ENCODE measurements around the gene MYO16.
"Not testable (repeated sequence)": the region's sequence is repeated elsewhere in the genome, so short reads cannot be mapped to it uniquely, and the experiment has no call there.

The MYO16 gene

DNA sequence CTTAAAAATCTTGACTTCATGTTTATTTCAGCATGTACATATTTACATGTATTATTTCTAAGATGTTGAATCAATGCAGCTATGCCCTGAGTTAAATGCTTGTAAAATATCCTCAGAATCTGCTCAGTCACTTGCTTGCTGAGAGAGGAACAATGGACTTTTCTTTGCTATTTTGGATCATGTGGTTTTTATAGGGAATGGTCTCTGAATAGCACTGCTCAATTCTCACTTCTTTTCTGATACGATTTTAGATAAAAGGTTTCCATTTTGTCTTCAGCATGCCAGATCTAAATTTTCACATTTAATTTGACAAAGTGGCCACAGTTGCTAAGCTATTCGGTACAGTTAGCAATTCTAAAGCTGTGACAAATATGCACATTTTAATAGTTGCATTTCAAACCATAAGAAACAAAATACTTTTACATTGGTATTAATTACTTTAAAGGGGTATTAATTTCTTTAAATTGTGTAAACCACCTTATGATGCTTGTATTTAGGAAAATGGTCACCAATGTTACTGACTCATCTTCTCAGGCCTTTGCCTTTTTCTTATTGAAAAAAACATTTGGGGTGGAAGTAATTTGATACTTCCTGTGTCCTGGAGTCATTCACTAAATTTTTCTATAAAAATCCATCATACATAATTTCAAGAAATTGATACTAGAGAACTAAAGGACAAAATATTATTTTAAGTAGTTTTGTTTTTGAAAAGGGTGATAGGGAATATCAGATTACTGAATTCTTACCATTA is 113.5 kb downstream of the MYO16 start:
- DNase-seq (ENCODE audit: low spot score): no peak

DNA sequence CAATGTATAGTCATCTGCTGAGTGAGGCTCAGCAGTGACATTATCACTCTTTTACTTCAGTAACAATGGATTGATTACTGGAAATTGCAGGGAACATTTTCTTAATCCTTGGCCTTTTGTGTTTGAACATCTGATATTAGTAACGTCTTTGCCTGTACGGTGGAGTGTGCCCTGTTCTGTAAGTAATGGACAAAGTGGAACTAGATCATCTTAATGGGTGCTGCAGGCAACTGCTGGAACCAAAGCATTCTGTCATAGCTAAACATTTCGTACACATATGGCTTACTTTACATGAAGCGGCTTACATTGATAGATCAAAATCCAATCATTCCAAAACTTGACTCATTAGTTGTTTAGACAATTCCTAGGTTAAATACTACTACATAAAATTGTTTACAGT is 114.1 kb downstream of the MYO16 start:
- no peak for DNase-seq (ENCODE audit: low spot score)

DNA sequence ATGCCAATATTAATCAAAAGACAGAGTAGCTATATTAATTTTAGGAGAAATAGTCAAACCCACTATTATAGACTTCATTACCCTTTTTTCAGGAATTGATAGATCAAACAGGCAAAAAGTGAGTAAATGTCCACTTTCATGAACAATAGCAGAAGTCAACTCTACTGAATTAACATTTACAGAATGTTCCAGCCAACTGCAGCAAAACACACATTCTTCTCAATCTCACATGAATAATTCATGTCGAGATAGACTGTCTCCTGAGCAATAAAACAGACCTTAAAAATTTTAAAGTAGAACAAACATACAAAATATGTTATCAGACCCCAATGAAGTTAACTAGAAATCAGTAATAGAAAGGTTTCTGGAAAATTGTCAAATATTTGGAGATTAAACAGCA is 118.4 kb downstream of the MYO16 start:
- no peak for DNase-seq (ENCODE audit: low spot score)

DNA sequence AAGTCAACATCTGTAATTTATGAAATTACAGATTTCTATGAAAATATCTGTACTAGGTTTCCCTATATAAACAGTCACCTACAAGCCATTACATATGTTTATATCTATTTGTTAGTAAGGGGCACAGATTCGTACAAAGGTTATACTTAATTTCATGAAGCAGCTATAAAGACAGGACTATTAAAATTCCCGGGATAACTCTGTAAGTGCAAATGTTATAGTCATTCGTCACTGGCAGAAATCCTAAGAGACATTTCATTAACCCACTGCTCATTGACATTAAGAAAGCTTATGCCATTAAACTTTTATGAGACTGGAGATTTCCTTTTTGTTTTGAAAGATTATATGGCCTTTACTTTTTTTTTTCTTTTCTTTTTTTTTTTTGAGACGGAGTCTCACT is 122.9 kb downstream of the MYO16 start:
- DNase-seq (ENCODE audit: low spot score): no peak

DNA sequence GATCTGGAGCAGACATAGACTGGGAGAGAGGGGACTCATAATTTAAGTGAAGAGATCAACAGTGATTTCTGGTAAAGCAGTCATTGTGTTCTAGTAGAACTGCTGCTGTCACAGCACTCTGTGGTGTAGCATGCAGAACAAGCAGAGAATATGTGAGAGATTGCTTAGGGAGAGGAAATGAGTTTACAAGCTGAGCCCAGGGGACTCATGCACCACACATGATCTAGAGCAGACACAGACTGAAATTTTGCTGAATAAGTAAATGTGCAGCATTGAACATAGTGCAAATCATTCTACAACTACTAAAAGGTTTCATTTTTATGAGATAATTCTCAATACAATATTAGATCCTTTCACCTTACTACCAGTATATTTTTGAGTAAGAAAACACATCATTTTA is 125.7 kb downstream of the MYO16 start:
- DNase-seq (ENCODE audit: low spot score): no peak

DNA sequence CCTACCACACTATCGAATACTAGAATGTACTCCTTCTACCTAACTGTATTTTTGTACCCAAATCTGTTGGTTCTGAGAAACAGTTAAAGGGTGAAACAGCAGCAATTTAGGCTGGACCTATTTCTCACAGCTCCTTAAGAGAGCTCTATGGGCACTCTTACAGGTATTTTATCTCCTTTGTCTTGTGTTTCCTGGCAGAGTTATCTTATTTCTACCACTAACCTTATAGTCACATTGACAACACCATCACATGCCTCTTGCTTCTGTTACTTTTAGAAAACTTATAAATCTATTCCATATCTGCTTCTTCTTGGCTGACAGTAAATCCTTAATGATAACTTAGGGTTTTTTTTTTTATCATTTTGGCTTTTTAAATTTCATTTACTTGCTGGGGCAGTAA is 130.7 kb downstream of the MYO16 start:
- no peak for DNase-seq (ENCODE audit: low spot score)

DNA sequence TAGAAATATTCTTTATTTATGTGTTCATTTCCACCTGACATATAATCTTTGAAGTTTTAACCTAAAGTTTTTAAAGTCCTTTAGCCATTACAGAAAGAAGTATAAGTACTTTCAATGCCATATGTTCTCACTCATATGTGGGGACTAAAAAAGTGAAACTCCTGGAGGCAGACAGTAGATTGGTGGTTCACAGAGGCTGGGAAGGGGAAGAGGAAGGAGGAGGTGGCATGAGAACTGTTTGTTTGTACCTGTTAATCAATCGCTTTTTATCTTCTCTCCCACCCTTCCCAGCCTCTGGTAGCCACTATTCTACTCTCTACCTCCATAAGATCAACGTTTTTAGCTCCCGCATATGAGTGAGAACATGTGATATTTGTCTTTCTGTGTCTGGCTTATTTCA is 131.1 kb downstream of the MYO16 start:
- DNase-seq (ENCODE audit: low spot score): no peak

DNA sequence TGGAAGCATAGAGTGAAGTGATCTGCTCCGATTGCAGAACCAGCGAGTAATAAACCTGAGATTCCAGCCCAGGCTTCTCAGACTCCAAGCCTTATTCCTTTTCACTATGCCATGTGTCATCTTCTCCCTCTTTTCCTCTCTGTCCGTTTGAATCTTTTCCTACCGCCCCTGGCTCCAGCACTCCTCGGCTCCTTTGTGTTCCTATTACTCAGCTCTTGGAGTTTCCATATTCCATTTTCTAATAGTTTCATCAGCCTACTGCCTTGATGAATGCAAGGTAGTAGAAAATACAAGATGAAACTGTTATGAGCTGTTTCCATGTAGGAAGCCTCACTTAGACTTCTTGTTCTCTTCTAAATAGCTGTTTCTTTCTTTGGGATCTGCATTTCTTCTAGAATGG is 138.6 kb downstream of the MYO16 start:
- no peak for DNase-seq (ENCODE audit: low spot score)

DNA sequence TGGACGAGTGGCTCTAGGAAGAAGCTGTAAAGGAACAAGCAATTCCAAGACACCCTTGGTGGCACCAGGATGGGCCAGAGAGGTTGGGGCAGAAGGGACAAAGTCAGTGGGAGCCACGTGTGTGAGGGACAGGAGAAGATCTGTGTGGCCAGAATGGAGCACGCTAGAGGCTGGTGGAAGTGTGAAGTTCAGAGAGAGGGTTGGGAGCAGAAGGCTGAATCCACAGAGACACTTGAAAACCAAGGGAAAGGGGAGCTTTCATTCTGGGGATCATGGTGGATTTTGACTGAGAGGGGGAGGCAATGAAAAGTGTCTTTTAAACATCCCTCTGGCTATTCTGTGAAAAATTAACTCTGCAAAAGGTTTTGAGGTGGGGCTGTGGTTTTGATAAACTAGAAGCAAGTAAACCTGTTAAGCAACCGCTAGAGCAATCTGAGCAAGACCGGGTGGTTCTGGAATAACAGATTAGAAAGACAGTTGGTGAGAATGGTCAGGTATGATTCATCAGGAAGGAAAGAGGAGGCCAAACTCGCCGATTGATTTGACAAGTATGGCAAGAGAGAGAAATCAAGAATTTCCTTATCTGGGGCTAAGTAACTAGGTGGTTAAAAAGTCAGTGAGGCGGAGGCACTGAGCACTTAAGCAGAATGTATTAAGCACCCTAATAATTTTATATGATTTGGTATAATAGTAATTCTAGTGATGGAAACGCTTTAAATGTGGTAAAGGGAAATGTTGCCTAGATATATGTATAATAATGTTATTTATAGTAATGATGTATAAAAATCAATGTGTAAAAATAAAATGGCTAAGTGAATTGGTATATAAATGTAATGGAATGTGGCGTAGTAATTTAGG is 140.0 kb downstream of the MYO16 start:
- no peak for DNase-seq (ENCODE audit: low spot score)

DNA sequence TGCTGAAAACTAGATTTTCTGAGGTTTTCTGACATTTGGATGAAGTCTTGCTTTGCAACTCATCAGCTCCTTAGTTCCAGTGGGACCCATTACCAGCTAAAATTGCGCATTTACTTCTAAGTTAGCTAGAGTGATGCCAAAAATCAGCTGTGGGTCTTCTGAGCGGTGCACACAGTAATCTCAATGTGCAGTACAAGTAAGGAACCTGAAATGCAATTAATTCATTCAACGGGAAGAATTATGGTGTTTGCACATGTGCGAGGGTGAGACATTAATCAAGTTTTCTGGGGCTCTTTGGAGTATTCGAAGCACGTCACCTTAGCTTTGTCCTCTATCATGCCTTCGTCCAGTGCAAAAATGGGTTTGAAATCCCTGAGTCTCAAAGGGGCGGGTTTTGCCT is 146.2 kb downstream of the MYO16 start:
- DNase-seq (ENCODE audit: low spot score): no peak

DNA sequence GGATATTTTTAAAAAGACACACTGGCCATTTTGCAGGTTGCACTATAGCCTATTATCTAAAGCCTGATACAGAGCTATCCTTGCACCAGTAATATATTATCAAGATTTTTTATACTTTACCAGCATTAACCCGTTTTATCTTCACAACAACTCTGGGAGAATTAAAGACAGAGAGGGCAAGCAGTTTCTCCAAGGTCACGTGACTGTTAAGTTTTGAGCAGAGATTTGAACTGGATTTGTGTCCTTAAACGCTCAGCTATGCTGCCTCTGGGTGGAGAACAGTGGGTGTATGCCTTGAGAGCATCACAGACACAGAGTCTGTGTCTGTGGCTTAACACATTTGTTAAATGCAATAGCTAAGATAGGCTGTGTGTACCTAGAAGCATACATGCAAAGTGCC is 147.2 kb downstream of the MYO16 start:
- DNase-seq (ENCODE audit: low spot score): no peak

DNA sequence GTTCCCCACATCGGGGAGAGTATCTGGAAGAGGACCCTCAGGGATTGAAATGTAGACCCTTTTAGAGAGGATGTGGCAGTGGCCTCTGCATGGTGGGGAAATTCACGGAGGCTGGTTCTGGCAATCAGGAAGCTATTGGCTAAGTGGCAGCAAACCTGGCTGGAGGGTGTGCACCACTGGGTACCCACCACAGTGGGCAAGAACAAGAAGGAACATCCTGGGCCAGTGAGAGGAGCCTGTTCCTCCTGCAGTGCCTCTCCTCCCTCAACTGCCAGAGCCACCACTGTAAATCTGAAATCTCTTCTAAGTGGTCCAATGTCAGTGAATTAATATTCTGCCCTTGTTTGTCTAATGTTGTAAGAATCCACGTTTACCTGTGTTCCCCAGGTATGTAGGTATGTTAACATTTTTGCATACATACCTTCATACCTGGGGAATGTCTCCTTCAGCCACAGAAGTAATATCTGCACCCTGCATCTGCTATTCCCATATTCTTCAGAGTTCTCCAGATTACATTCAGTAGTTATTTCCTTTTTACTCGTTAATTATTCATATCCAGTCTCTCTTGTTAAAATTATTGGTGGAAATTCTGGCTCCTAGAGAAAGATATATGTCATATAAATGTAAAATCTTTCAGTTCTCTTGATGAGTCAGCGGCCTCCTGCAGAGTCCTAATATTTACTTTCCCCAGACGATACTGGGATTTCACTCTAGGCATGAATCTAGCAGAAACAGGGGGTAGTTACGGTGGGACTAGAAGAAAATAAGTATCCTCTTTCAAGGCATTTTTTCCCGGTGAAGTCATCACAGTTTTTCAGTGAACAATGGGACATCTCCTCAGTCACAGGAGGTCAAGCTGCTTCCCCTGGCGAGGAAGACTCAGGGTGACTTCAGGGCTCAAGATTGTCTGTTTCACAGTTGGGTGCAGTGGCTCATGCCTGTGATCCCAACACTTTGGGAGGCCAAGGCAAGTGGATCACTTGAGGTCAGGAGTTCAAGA is 148.3 kb downstream of the MYO16 start:
- peak; percentile 31 for DNase-seq (ENCODE audit: low spot score)

DNA sequence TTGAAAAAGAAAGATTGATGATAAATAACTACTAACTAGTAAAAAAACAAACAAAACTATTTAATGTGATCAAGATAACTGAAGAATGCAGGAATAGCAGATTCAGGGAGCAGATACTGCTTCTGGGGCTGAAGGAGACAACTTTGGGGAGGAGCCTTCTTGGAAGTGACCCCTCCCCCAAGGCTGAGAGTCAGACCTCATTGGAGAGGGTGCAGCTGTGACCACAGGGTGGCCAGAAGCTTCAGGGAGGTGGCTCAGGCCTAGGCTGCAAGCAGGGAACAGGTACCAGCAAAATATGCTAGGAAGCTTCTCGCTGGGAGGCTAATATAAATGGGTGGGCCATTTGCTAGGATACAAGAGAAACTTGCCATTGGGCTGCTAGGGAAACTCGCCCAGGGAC is 149.9 kb downstream of the MYO16 start:
- DNase-seq (ENCODE audit: low spot score): no peak

DNA sequence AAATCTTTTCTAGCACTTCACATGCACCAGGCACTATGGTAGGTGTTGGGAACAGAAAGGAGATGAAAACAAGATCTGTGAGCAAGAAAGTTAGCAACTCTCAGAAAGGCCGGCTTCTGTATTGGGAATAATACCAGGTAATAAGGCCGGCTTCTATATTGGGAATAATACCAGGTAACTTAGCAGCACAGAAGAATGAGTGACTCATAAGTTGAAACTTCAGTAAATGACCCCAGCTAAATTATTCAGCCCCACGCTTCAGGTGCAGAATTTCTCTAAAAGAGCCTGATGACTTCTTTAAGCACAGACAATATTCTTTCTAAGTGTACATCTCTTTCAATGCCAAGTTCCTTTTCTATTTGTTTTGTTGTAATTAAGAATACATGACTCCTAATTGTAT is 151.3 kb downstream of the MYO16 start:
- DNase-seq (ENCODE audit: low spot score): no peak

DNA sequence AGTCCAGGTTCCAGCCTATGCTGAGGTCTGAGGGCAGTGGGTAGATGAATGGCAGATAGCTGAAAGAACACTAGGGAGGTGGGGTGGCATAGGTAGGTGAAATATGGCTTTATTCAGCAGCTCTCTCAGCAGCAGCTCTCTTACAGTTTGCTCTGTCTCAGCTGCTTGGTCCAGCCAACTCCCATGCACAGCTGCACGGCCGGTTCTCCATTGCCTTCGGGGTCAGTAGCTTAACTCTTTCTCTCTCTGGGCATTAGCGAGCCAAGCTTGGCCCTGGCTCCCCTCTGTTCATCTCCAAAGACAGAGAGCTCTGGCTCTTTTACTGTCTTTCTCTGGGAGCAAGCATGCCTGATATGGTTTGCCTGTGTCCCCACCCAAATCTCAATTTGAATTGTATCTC is 151.9 kb downstream of the MYO16 start:
- no peak for DNase-seq (ENCODE audit: low spot score)

DNA sequence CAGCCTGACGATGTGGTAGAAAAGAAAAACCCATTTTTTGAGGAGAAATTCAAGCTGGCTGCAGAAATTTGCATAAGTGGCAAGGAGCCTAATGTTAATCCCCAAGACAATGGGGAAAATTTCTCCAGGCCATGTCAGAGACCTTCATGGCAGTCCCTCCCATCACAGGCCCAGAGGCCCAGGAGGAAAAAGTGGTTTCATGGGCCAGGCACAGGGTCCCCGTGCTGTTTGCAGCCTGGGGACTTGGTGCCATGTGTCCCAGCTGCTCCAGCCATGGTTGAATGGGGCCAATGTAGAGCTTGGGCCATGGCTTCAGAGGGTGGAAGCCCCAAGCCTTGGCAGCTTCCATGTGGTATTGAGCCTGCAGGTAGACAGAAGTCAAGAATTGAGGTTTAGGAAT is 153.1 kb downstream of the MYO16 start:
- DNase-seq (ENCODE audit: low spot score): not testable (repeated sequence)

DNA sequence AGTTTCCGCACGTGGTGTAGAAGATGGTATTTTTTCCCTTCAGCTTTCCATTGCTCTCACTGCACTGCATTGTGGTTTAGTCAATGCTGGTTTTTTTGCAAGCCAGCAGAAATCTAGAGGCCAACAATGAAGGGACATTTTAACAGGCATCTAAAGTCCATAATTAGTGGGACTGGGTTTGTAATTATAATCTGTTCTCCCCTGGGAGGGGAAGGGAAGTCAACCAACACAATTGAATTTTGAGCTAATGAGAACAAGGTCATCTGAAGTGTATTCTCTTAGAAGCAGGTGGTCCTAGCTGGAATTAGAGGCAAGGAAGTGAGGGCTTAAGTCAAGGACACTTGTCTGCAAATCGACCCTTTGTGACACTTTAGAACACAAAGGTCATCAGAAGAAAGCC is 156.4 kb downstream of the MYO16 start:
- DNase-seq (ENCODE audit: low spot score): no peak

DNA sequence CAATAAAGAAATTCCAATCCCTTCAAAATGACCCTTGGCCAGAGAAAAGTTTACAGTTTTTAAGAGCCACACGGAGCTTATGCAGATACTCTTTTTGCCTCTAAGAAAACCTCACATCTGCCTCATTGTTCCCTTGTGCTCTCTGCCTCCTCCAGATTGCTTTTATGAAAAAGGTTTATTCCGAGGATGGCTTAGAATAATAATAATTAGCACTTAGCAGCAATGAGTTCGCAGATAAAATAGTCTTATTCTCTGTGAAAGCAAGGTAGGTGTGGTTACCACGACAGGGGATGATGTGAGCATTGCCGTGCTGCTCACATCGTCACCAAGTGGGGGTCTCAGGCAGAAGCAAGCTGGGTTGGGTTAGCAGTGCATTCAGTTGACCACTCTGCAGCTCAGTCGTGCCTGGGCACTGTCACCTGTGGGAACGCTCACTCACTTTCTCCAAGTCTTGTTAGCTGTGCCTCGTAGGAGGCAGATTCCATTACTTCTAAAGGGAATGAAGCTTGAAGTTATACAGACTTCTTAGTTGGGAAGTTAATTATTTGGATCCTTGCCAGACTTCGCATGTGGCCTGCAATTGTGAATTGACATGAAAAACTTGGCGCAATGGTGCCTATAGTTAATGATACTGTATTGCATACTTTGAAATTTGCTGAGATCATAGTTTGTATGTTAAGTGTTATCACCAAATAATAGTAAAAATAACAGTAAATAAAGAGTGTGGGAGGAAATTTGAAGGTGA is 157.2 kb downstream of the MYO16 start:
- DNase-seq (ENCODE audit: low spot score): no peak

DNA sequence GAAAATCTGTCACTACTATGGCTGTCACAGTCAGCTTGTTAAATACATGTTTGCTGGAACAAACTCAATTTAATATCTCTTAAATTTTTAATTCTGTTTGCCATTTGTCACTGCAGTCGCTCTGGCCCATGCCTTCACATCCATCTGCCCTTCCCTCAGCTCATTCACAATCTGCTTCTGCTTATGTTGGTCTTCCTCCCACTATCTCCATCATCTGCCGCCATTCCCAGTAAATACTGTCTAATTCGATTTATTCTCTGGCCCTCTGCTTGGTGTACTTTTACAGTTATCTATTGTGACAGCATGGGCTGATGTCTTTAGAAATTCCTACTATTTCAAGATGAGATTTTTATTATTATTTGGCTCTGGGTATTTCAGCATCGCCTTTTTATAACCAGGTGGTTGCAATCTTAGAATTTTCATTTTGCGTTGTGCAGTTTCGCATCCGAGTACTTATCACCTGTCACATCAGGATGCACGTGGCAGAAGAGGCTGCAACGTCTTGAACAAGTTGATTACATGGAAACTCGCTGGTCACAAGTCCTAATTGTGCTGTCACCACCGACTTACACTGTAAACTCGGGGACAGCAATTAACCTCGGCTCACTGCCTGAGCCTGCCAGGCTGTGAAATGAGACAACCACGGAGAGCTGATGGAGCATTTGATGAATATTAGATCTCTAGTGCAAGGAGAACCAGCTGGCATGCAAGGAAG is 158.4 kb downstream of the MYO16 start:
- DNase-seq (ENCODE audit: low spot score): no peak

DNA sequence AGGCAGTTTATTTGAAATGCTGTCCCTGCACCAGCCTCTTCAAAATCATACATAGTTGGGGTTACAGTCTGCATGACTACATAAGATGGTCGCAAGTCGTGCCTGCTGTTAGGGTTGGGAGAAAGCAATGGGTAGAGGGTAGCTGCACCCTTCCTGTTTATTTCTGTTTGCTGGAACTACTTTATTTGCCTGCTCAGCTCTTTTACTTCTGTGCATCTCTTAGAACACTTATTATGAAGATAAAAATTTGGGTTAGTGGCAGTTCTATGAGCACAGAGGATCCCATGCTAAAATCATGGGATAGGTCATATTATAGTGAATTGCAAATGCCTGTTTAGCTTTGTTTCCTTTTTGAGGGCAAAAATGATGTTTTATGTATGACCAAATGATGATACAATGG is 160.1 kb downstream of the MYO16 start:
- no peak for DNase-seq (ENCODE audit: low spot score)

DNA sequence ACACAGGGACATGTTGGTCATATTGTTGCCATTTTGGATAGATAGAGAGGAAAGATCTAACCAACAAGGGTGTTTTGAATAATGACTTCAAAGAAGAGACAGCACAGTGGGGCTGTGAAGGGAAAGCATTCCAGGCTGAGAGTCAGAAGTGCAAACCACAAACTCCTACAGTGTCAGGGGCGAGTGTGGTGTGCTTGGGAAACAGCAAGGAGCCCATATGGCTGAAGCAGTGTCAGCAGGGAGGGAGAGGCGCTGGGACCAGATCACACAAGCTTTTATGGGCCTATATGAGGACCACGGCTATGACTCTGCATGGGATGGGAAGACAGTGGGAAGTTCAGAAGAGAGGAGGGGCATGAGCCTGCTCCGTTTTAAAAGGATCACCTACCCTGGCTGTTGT is 166.4 kb downstream of the MYO16 start:
- peak; percentile 11 for DNase-seq (ENCODE audit: low spot score)

All from iPS-NIHi11 (cell line).